GM21423 (cell line): ENCODE results near the gene NEU1.
"Not testable (repeated sequence)": the region's sequence is repeated elsewhere in the genome, so short reads cannot be mapped to it uniquely, and the experiment has no call there.

Experiments used
- ATAC-seq: cut with Tn5 transposase; IDR thresholded peaks from one replicate; pipeline ENCODE4 v1.9.1; 2021; ENCODE audit warnings: mild to moderate bottlenecking, moderate library complexity; ENCODE audit not compliant: unreplicated experiment

The NEU1 gene

GRCh38 chr6:31822036-31822821, 40.4 kb downstream of the NEU1 start:
- peak; percentile 47 for ATAC-seq

- peak; percentile 34 for ATAC-seq
Observed at GRCh38 chr6:31821301-31822035, 41.2 kb downstream of the NEU1 start.

GRCh38 chr6:31820399-31820798, 42.2 kb downstream of the NEU1 start:
- ATAC-seq: not testable (repeated sequence)

- no peak for ATAC-seq
Observed at GRCh38 chr6:31819871-31820299, 42.7 kb downstream of the NEU1 start.

- ATAC-seq: not testable (repeated sequence)
Observed at GRCh38 chr6:31817929-31818511, 44.6 kb downstream of the NEU1 start.

- ATAC-seq: not testable (repeated sequence)
Observed at GRCh38 chr6:31817133-31817928, 45.3 kb downstream of the NEU1 start.

- peak; percentile 41 for ATAC-seq
Observed at GRCh38 chr6:31815025-31815838, 47.4 kb downstream of the NEU1 start, which contains the start of the genes HSPA1A and HSPA1L. TSS of gene HSPA1A (plus strand) at chr6:31815543. CDS start at chr6:31815757, 214 bp downstream. TSS of gene HSPA1L (minus strand) at chr6:31815283. CDS start at chr6:31811972, 3,311 bp downstream.

GRCh38 chr6:31814677-31815024, 48.0 kb downstream of the NEU1 start:
- peak; percentile 37 for ATAC-seq

GRCh38 chr6:31813465-31813849, 49.2 kb downstream of the NEU1 start:
- no peak for ATAC-seq

- ATAC-seq: no peak
Observed at GRCh38 chr6:31811645-31812044, 51.0 kb downstream of the NEU1 start.

GRCh38 chr6:31808599-31808998, 54.0 kb downstream of the NEU1 start:
- not testable (repeated sequence) for ATAC-seq
